GM12801 (cell line): ENCODE measurements around the gene ABLIM1.

Experiments used
- TF ChIP-seq, protein P1 (sequence below): IDR thresholded peaks from one replicate; pipeline ENCODE4 v1.5.1; 2011; ENCODE audit warnings: control low read depth; ENCODE audit not compliant: insufficient read length; ENCODE audit errors: extremely low read depth

The ABLIM1 gene

DNA sequence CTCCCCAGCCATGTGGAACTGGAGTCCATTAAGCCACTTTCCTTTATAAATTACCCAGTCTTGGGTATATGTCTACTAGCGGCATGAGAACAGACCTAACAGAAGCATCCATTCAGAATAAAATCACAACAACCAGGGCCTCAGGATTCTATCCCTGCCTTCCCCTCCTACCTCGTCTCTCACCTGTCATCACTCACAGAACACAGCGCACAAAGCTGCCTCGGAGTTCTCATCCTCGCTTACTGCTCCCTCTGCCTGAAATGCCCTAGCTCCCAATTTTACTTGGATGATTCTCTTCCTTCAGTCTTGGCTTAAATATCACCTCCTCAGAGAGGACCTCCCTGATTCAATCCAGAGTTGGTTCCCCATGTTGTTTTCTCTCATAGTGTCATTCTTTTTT lies 183.1 kb downstream of the ABLIM1 start:
- TF ChIP-seq, protein P1, sequence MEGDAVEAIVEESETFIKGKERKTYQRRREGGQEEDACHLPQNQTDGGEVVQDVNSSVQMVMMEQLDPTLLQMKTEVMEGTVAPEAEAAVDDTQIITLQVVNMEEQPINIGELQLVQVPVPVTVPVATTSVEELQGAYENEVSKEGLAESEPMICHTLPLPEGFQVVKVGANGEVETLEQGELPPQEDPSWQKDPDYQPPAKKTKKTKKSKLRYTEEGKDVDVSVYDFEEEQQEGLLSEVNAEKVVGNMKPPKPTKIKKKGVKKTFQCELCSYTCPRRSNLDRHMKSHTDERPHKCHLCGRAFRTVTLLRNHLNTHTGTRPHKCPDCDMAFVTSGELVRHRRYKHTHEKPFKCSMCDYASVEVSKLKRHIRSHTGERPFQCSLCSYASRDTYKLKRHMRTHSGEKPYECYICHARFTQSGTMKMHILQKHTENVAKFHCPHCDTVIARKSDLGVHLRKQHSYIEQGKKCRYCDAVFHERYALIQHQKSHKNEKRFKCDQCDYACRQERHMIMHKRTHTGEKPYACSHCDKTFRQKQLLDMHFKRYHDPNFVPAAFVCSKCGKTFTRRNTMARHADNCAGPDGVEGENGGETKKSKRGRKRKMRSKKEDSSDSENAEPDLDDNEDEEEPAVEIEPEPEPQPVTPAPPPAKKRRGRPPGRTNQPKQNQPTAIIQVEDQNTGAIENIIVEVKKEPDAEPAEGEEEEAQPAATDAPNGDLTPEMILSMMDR, result no peak

DNA sequence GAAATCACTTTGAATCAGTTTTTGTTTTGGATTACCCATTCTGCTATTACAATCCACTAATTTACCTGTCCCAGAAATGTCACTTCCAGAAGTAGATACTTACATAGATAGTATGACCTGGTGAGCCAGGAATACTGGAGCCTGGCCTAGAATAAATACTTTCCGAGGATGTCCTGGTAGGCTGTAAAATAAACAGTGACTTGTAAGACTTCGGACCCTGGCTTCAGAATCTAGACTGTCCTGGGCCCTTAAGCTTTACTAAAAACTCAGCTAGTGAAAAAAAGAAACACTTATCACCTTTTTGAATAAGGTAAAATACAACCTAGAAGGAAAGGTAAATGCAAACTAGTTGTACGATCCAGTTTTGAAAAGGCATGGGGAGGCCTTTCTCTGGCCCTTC lies 184.3 kb downstream of the ABLIM1 start:
- TF ChIP-seq, protein P1, result no peak

DNA sequence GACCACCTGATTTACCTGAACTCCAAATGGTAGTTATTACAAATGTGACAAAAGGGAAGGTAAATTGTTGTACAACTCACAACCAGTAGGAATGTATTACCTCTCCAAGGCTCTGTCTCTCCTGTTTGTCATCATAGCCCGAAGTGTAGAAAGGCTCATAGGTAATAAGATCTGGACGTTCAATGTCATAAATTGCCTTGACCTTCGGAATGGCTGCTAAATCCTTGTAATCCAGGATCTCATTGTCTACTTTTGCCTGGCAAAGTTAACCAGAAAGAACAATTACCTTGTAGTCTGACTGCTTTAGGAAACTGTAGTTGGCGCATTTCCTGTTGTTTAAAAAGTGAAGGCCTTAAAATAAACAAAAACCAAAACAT lies 185.2 kb downstream of the ABLIM1 start:
- TF ChIP-seq, protein P1, result no peak

DNA sequence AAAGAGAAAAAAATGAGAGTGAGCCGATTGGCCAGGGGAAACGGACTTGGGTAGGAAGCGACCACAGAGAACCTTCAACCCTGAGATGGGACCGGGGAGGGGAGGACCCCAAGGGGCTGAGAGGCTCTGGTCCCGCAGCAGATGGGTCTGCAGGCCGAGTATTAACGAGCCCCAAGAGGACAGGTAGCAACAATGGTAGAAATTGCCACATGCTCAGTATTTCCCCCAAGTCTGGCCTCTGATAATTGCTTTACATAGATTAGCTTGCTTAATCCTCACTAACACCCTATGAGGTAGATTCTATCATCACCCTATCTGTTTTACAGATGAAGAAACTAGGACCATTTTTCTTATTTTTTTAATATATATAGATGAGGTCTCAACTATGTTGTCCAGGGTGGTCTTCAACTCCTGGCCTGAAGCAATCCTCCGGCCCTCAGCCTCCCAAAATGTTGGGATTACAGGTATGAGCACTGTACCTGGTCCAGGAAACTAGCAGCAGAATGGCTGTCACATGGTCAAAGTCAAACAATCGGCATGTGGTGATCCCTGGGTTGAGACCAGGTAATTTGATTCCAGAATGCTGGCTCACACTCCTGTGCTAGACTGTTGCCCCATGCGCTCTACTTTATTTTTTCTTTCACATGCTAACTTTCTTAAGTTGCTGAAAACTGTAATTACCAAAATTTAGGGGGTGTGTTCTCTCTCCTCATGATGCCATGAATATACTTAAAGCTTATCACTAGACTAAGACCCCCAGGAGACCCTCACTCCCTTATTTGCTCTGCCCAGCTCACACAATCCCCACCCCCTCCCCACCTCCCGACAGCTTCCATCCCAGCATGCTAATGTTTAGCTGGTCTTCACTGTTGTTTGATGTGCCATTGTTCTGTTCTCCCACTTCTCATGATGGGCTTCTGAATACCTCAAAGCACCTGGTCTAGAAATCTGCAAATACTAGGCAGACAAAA lies 185.9 kb downstream of the ABLIM1 start:
- TF ChIP-seq, protein P1, result no peak

DNA sequence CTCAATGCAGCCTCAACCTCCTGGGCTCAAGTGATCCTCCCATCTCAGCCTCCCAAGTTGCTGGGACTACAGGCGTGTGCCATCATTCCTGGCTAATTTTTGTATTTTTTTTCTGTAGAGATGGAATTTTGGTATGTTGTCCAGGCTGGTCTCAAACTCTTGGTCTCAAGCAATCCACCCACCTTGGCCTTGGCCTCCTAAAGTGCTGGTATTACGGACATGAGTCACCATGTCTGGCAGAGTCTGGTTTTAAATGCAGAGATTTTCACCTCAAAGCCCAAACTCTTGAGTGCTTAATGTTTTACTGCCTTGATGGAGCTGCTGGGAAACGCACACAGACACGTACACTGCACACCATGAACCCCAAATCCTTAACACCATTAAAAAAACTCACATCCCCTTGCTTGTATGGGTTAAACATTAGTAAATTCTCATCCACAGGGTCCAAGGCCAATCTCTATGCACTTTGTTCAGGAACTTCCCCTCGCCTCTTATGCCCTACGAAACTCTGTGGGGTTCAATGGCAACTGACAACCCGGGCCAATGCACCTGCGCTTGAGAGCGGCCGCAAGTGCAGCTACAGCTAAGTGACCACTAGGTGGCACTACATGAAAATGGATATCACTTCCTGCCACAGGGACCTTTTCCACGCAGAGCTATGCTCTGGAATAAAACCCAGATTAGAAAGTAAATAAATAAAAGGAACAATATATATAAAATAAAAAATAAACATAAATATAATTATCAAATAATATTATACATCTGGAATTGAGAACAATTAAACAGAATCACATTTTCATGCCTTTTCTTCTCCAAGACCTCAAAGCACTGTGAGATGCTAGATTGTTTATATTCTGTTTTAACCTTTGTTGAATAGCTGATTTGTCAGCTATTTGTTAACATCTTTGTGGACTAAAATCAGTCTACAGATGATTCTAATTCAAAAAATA lies 186.8 kb downstream of the ABLIM1 start:
- TF ChIP-seq, protein P1, result no peak

DNA sequence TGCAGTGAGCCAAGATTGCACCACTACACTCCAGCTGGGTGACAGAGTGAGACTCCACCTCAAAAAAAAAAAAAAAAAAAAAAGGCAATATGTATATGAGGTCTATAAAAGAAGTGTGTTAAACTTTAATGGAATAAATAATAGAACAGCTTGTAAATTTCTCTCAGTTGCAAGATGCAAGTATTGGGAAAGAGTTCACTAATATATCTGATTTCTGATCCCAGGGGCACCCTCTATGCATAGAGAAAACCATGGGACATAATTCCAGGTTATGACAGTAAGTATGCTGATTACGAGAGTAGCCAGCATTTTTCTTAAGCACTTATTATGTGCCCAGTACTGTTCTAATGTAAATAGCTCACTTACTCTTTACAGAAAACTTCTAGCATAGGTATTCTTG lies 187.7 kb downstream of the ABLIM1 start:
- TF ChIP-seq, protein P1, result no peak

DNA sequence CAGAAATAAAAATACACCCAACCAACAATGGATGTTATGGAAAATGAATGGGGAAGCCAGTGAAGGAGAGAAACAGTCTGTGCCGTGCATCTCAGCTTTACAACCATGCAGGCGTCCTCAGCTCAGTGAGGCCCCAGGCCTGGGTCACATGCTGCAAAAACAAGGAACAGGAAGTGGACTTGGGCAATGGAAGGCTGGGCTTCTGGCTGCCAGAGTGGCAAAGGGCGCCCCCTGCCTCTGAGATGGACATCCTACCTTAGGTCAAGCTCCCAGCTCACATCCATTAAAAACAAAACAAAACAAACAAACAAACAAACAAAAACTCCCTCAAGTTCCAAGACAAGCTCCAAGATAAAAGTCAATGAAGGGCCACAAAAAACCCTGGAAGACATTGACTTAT lies 199.1 kb downstream of the ABLIM1 start:
- TF ChIP-seq, protein P1, result no peak
